Neutrophil (primary cell): Measurements from ENCODE around the gene ZNF578.

ENCODE experiments used
- H3K27ac ChIP-seq: fragments of 200-600 bp; sonication (generic); 2 replicates; pipeline ENCODE4 v1.5.1; 2016; ENCODE audit warnings: mild to moderate bottlenecking, moderate library complexity
- H3K27me3 ChIP-seq: fragments of 200-600 bp; sonication (generic); 2 replicates; pipeline ENCODE4 v1.6.0; 2016; ENCODE audit warnings: mild to moderate bottlenecking
- H3K36me3 ChIP-seq: fragments of 200-600 bp; sonication (generic); 2 replicates; pipeline ENCODE4 v1.5.1; 2017
- H3K4me1 ChIP-seq, 2 experiments: fragments of 200-600 bp in 1 of 2; sonication (generic) in 1 of 2; 1 replicate in 1 of 2; 2 replicates in 1 of 2; pipeline versions ENCODE4 v1.5.1 to v1.6.1; 2013 to 2016; ENCODE audit warnings: low read depth in 1 of 2, low read length in 1 of 2, mild to moderate bottlenecking in 1 of 2, moderate library complexity in 1 of 2; ENCODE audit not compliant: control insufficient read depth in 1 of 2, insufficient read depth in 1 of 2
- H3K4me3 ChIP-seq, 2 experiments: fragments of 200-600 bp in 1 of 2; sonication (generic) in 1 of 2; 1 replicate in 1 of 2; 2 replicates in 1 of 2; pipeline ENCODE4 v1.5.1; 2013 to 2016; ENCODE audit warnings: low read depth in 1 of 2, low read length in 1 of 2, mild to moderate bottlenecking in 1 of 2, moderate library complexity in 1 of 2
- H3K9me3 ChIP-seq: fragments of 200-600 bp; sonication (generic); 2 replicates; pipeline ENCODE4 v1.5.1; 2016
- CTCF ChIP-seq: fragments of 200-600 bp; sonication (generic); IDR thresholded peaks from 2 replicates; pipeline ENCODE4 v1.5.1; 2016; ENCODE audit warnings: antibody characterized with exemption

ZNF578 gene

GRCh38 chr19:52453324-52454094, at the start of gene ZNF578:
Gene ZNF578, plus strand, starts transcription at chr19:52453553. Its CDS starts 48,293 bp downstream, at chr19:52501846.
- peaks cover 36% of the 10 kb centered on the region for H3K9me3 ChIP-seq
- TF ChIP-seq CTCF, result no peak
- peaks cover 0 to 9% of the 10 kb centered on the region in 2 experiments for H3K4me1 ChIP-seq
- no peak within 1 kb of the TSS for H3K27ac ChIP-seq
- H3K36me3 ChIP-seq, result no peaks in the 10 kb centered on the region
- H3K27me3 ChIP-seq, result peaks cover 18% of the 10 kb centered on the region
- H3K4me3 ChIP-seq, result peak within 1 kb of the TSS; percentile 27 to 52

- no peaks in the 10 kb centered on the region for H3K27me3 ChIP-seq
- peaks cover 26% of the 10 kb centered on the region for H3K9me3 ChIP-seq
- TF ChIP-seq CTCF, result no peak
- H3K36me3 ChIP-seq, result peaks cover 7% of the 10 kb centered on the region
- no peak overlapping the region for H3K27ac ChIP-seq
- no peaks in the 10 kb centered on the region for H3K4me1 ChIP-seq
- no peak overlapping the region for H3K4me3 ChIP-seq
Observed at GRCh38 chr19:52410276-52410675, 43.1 kb upstream of the ZNF578 start.

- TF ChIP-seq CTCF, result no peak
- no peak overlapping the region for H3K4me3 ChIP-seq
- H3K36me3 ChIP-seq, result no peaks in the 10 kb centered on the region
- no peaks in the 10 kb centered on the region for H3K27me3 ChIP-seq
- H3K27ac ChIP-seq, result no peak overlapping the region
- no peaks in the 10 kb centered on the region for H3K4me1 ChIP-seq
- peaks cover 24% of the 10 kb centered on the region for H3K9me3 ChIP-seq
Observed at GRCh38 chr19:52415711-52416110, 37.6 kb upstream of the ZNF578 start.

GRCh38 chr19:52428937-52429336, 24.4 kb upstream of the ZNF578 start, which contains the start of gene ZNF534:
Gene ZNF534, plus strand, starts transcription at chr19:52429148. Its CDS starts 2,327 bp downstream, at chr19:52431475.
- Histone ChIP-seq H3K27me3 (no peaks in the 10 kb centered on the region), H3K4me1 (no peaks in the 10 kb centered on the region), H3K36me3 (no peaks in the 10 kb centered on the region), H3K9me3 (peaks cover 23% of the 10 kb centered on the region), H3K27ac (no peak within 1 kb of the TSS), H3K4me3 (no peak within 1 kb of the TSS)
- no peak for TF ChIP-seq CTCF

GRCh38 chr19:52442179-52442578, 11.2 kb upstream of the ZNF578 start:
- TF ChIP-seq CTCF, result no peak
- no peak overlapping the region for H3K27ac ChIP-seq
- no peak overlapping the region for H3K4me3 ChIP-seq
- no peaks in the 10 kb centered on the region for H3K4me1 ChIP-seq
- H3K36me3 ChIP-seq, result no peaks in the 10 kb centered on the region
- peaks cover 16% of the 10 kb centered on the region for H3K9me3 ChIP-seq
- H3K27me3 ChIP-seq, result no peaks in the 10 kb centered on the region
